Raji (cell line): ENCODE results near the gene RAPGEF4.

Source experiments
- POLR2A ChIP-seq: IDR thresholded peaks from 2 replicates; pipeline ENCODE4 v1.6.1; 2011; ENCODE audit warnings: low read depth, low read length, control low read depth; ENCODE audit not compliant: insufficient read depth

The RAPGEF4 gene

DNA sequence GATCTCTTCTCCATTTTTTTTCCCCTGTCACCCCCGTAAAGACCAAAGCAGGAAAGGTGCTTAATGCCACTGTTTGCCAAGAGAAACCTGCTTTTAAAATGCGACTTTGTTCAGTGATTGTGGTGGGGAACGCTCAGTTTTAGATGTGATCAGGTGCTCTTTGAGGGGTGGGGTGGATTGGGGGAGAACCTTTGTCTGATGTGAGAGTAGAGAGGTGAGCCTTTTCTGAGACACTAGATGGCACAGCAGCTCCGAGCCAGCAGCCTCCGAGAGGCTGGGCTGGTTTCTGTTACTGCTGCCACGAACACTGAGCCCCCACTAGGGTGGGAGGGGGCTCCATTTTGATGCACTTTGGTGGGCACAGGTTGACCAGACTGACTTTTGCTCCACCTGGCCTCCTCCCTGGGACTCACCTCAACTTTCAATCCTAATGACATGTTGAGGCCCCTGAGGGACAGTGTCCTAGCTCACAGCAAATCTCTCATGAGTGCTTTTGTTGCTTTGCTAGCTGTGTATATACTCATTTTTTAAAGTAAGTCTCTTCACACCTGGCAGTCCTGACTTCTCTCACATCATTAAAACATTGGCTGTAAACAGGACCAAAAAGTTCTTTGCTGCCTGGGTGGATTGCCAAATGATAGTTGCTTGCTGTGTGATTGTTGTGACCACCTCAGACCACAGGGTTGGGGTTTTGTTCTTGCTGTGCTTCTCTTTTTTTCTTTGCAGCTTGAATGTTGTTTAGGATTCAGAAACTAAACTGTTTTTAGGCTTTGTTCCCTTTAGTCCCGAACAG, 241.8 kb downstream of the RAPGEF4 start:
- TF ChIP-seq POLR2A = no peak

GRCh38 chr2:172978063-172978383, 242.4 kb downstream of the RAPGEF4 start:
- no peak for TF ChIP-seq POLR2A

GRCh38 chr2:172985139-172985892, 249.7 kb downstream of the RAPGEF4 start:
- no peak for TF ChIP-seq POLR2A

DNA sequence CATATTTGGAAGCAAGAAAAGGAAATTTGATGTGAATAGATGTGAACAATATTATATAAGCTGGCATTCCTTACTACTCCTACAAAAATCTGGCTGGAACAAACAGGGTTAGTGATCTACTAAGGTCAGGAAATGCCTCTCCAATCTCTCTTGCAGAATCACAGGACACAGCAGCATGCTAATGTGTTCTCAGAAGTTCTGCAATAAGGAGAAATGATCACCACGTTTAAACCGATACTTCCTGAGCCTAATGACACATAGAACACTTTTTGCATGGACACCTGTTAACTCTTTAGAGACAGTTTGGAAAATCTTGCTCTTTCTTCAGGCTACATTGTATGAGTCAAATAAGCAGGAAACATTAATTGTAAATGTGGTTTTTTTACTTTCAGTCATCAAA, 250.4 kb downstream of the RAPGEF4 start:
- TF ChIP-seq POLR2A = no peak

GRCh38 chr2:172988728-172989127, 253.1 kb downstream of the RAPGEF4 start:
- TF ChIP-seq POLR2A = no peak

DNA sequence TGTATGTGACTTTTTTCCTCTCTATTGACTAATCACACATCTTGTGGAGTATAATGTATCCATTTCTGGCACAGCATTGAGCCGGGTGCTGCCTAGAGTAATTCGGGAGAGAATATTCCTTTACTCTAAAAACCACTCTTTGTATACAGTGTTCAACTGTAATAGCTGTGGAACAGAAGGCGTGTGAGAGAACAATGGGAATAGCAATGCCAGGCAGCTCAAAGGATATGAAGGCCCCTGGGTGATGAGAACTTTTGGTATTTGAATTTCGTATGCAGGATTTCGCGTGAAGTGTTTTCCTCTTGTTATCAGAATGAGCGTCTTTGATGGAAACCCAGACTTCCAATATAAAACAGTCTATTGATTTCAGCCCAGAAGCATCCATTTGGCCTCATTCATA, 255.4 kb downstream of the RAPGEF4 start:
- TF ChIP-seq POLR2A = no peak

DNA sequence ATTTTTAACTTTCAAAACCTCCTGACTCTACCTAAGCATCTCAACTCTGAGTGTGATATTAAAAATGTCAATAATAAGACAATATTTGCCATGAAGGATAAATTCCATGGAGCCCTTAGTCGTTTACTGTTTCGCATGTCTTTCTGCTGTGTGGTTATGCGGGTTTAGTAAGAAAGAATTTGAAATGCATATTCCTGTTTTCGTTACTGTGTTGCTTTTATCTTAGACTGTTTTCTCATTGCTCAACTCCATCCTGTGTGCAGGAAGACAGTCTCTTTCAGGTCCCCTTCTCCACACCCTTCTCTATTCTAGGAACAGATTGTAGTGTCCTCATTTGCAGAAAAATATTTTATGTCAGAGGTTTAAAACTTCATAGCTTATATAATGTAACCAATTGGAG, 257.5 kb downstream of the RAPGEF4 start:
- no peak for TF ChIP-seq POLR2A

GRCh38 chr2:172993931-172994717, 258.5 kb downstream of the RAPGEF4 start:
- no peak for TF ChIP-seq POLR2A

DNA sequence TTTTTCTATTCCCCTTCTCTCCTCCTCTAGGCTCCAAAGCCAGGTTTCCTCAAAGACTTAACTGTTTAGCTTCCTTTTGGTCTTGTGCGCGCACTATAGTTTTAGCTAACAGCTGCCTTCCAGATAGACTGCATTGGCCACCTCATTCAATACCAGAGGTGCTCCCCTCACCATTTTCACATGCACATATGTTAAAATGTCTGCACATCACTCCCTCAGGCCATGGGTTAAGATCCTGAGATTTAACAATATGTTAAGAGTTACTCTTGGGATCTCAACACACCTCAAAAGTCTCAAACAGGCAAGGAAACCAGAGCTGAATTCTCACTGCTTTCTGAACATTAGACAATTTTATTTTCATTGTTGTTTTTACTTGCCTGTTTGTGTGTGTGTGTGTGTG, 259.2 kb downstream of the RAPGEF4 start:
- no peak for TF ChIP-seq POLR2A

GRCh38 chr2:172995323-172996244, 259.9 kb downstream of the RAPGEF4 start:
- TF ChIP-seq POLR2A = no peak

DNA sequence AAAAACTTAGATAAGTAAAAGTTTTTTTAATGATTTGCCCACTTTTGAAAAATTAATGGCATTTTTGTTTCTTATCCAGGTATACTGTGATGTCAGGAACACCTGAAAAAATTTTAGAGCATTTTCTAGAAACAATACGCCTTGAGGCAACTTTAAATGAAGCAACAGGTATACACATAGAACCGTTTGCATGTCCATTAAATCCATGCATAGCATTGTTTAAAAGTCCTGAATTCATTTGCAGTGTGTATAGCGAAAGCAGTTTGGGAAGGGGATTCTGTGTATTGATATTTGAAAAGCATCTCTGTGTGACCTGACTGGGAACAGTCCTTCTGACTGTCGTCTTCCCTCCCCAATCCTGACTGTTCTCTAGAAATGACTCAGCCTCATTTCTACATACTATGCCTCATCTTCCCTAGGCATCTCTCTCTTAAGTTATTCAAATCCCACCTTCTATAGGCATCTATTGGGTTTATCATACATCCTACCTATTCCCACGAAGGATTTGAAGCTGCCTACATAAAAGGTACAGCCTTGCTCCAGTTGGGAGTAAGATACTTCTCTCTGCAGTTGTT, 260.8 kb downstream of the RAPGEF4 start:
- no peak for TF ChIP-seq POLR2A

DNA sequence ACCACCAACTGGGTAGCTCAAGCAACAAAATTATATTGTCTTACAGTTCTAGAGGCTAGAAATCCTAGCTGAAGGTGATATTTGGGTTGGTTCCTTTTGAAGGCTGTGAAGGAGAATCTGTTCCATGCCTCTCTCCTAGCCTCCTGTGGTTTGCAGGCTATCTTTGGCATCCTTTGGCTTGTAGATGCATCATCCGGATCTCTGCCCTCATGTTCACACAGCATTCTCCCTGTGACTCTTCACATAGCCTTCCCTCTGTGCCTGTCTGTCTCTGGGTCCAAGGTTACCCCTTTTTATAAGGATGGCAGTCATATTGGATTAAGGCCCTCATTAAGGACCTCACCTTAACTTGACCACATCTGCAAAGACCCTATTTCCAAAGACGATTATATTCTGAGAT, 261.4 kb downstream of the RAPGEF4 start:
- no peak for TF ChIP-seq POLR2A

DNA sequence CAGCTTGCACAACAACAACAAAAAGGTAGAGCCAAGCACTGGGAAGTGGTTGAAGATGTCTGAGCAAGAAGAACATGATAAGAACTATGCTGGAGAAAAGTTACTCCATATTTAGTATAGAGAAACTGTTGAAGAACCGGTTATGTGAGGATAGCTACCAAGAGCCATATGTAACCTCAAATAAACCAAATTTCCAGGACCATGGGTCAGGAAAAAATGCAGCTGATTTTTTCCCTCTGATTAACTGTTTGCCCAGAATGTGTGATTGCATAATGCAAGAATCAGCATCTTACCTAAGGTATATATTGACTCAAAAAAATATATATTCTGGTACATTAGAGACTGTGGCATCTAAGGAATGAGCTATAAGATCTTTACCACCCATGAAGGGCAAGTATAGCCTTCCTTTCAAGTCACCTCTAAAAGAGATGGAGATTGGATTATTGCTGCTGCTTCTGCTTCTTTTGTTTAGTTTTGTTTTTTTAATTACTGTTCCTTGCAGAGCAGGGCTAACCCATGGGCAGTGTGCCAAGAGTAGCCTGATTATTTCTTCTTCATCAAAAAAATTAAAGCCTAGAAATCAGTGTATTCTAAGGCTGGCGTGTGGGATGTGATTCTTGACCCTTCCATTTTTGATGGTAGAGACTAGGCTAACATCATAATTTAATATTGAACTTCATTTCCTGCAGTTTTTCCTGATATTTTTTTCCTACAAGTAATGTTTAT, 263.1 kb downstream of the RAPGEF4 start:
- no peak for TF ChIP-seq POLR2A
